Stimulated activated naive CD8-positive, alpha-beta T cell treated with anti-CD3 and anti-CD28 coated beads, Interleukin-15, Interleukin-2, amounts not matched to agents 100 U/mL and 50 U/mL, for 24 hours (primary cell): Measurements from ENCODE around the gene PSMB9.
"Not testable (repeated sequence)": the region's sequence is repeated elsewhere in the genome, so short reads cannot be mapped to it uniquely, and the experiment has no call there.

Source experiments
- ATAC-seq: fragments of 150-1000 bp; cut with Tn5 transposase; one replicate; pipeline ENCODE4 v1.10.0; 2021
- DNase-seq: peaks from one replicate; pipeline ENCODE4 v3.0.0; 2021

Gene PSMB9

GRCh38 chr6:32862725-32863124 lies 8.7 kb downstream of the PSMB9 start:
- DNase-seq: no peak
- ATAC-seq: no peak

- DNase-seq: no peak
- ATAC-seq: no peak
Observed at GRCh38 chr6:32865724-32866443, 11.9 kb downstream of the PSMB9 start.

- DNase-seq: no peak
- ATAC-seq: no peak
Observed at GRCh38 chr6:32867022-32867477, 13.1 kb downstream of the PSMB9 start.

- peak; percentile 43 for ATAC-seq
Observed at GRCh38 chr6:32867554-32868256, 13.7 kb downstream of the PSMB9 start.

DNA sequence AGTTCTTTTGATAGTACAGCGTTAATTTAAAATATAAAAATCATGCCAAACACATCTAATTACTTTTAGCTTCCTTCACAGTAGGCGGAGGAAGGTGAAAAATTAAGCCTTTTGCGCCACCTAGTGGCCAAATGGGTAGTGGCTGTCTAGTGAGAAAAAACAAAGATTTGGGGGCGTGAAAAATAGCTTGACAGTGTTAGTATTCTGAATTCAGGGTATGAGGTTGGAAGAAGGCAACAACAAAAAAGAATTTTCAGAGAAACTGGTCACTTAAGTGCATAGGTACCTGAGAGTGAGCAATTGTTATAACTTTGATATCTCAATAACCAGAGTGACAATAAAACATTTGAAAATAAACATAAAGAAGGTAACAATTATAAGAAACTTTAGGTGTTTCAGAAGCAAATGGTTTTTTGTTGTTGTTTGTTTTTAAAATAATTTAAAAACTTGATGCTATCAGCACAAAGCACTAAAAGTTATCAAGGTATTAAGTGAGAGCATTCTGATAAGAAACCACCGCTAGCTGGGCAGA lies 14.3 kb downstream of the PSMB9 start:
- ATAC-seq: peak; percentile 74
- peak; percentile 88 for DNase-seq

More at GRCh38 chr6:32867554-32868256, 13.7 kb downstream of the PSMB9 start:
- DNase-seq: no peak

DNA sequence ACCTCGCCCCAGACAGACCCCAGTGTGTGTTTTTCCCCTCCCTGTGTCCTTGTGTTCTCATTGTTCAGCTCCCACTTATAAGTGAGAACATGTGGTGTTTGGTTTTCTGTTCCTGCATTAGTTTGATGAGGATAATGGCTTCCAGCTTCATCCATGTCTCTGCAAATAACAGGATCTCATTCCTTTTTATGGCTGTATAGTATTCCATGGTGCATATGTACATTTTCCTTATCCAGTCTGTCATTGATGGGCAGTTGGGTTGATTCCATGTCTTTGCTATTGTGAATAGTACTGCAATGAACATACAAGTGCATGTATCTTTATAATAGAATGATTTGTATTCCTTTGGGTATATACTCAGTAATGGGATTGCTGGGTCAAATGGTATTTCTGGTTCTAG lies 20.0 kb downstream of the PSMB9 start:
- ATAC-seq, DNase-seq: not testable (repeated sequence)

GRCh38 chr6:32876603-32877002 lies 22.6 kb downstream of the PSMB9 start:
- ATAC-seq (no peak), DNase-seq (no peak)

GRCh38 chr6:32879691-32880090 lies 25.7 kb downstream of the PSMB9 start:
- ATAC-seq (no peak), DNase-seq (no peak)

DNA sequence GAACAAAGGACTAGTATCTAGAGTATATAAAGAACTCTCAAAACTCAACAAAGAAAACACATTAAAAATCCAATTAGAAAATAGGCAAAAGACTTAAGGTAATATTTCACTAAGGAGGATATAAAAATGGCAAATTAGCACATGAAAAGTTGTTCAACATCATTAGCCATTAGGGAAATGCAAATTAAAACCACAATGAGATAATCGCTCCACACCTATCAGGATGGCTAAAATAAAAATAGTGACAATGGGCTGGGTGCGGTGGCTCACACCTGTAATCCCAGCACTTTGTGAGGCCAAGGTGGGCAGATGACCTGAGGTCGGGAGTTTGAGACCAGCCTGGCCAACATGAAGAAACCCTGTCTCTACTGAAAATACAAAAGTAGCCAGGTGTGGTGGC lies 27.0 kb downstream of the PSMB9 start:
- ATAC-seq: not testable (repeated sequence)

DNA sequence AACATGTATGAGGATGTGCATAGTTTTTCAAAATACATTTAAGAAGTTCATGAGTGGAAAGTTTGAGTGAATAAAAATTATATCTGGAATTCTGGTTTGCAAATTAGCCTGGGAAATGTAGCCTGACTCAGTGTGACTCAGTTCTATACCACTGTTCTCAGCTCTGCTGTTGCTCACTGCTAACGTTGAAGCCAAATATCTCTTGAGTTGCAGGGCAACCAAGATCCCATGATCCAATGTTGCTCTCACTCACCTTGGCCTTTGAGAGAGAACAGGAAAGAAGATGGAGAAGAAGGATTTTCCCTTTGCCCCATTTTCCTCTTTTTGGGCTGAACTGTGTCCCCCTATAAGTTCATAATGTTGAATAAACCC lies 28.9 kb downstream of the PSMB9 start:
- DNase-seq: no peak
- ATAC-seq: peak; percentile 78

More for the DNA sequence above, 27.0 kb downstream of the PSMB9 start:
- DNase-seq: not testable (repeated sequence)

DNA sequence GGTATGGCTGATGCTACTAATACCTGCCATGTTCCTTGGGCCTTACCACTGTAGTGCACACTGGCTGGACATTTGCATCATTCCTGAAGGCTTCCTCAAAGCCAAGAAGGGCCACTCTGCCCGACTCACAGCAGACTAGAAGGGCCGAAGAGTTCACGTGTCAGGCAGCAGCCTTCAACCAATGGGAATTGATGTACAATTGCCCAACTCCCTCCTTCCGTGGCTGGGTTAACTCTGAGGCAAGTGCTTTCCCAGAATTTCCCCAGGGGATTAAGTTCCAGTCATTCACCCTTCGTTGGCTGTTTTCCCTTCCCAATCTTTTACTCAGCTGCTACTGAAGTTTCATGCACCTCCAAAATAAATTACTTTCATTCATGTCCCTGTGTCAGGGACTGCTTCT lies 29.8 kb downstream of the PSMB9 start:
- ATAC-seq (no peak), DNase-seq (no peak)

DNA sequence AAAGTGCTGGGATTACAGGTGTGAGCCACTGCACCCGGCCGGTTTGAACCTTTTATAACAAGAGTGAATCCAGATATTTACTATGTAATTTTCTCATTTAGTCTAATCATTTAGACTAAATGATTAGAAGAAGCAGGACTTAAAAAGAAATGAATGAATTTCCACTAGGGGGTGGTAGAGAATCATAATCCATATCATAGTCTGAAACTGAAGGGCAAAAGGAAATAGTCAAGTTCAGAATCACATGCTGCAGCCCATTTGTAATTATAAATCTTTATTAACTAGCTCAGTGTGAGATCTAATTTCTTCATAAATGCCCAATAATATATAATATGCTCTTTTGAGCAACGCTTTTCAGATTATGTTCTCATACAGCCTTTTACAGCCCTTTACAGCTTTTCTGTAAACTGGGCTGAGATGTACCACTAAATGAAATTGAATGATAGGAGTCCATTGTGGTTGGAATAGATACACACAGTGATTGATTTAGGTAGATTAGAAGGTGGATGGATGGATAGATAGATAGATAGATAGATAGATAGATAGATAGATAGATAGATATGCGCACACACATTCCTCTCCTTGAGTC lies 31.8 kb downstream of the PSMB9 start:
- DNase-seq (no peak), ATAC-seq (peak; percentile 56)

DNA sequence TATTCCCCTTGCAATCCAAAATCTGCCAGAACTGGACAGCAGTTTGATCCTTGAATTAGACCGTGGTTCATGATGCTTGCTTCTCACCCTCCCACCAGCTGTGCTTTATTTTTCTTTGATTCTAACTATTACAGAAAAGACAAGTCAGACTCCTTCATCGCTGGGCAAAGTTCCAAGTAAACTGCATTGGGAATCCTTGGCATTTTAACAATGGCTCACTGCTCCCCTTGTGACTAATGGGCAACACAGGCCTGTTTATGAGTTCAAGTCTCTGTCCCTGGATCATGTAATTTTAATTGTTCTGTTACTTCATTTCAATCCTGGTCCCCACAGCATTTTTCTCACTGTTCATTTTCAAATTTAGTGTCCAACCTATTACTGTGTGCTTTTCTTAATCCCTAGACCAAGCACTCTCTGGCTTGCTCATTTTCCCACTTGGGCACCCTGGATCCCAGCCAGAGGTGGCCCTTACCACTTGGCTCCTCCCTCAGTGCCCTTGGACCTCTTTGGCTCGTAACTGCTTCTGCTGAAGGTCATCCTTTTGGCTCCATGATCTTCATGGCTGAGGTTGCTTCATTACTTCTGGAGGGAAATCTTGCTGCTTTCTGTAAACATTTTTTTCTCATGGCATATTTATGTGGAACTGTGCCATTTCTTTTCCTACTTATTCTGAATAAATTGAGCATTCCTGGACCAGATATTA lies 32.8 kb downstream of the PSMB9 start:
- ATAC-seq (no peak), DNase-seq (no peak)

- no peak for DNase-seq
- ATAC-seq: no peak
Observed at GRCh38 chr6:32887616-32888015, 33.6 kb downstream of the PSMB9 start.

DNA sequence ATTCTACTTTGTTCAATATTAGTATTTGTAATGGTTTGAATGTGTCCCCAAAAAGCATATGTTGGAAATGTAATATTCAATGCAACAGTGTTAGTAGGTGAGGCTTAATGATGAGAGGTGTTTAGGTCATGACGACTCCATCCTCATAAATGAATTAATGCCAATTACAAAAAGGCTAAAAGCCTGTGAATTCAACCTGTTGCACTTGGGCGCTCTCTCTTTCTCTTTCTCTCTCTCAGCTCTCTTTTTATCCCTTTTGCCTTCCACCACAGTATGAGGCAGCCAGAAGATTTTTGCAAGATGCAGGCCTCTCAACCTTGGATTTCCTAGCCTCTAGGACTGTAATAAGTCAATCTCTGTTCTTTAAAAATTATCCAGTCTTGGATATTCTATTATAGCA lies 34.6 kb downstream of the PSMB9 start:
- DNase-seq (no peak), ATAC-seq (no peak)

GRCh38 chr6:32889533-32889932 lies 35.5 kb downstream of the PSMB9 start:
- ATAC-seq (no peak), DNase-seq (no peak)

DNA sequence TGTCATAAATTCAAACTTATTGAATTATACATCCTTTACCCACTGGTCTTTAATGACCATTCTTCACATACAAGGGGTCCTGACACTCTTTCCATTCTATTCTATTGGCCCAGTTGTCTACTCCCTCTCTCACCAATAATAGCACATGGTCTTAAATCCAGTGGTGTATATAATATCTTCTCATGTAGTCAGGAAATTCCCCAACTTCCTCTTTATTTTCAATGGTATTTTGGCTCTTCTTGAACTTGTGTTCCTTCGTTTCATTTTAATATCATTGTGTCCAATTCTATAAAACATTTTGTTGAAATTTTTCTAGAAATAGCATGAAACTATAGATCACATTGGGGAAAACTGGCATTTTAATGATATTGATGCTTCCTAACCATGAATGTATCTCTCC lies 36.8 kb downstream of the PSMB9 start:
- ATAC-seq (no peak), DNase-seq (no peak)

DNA sequence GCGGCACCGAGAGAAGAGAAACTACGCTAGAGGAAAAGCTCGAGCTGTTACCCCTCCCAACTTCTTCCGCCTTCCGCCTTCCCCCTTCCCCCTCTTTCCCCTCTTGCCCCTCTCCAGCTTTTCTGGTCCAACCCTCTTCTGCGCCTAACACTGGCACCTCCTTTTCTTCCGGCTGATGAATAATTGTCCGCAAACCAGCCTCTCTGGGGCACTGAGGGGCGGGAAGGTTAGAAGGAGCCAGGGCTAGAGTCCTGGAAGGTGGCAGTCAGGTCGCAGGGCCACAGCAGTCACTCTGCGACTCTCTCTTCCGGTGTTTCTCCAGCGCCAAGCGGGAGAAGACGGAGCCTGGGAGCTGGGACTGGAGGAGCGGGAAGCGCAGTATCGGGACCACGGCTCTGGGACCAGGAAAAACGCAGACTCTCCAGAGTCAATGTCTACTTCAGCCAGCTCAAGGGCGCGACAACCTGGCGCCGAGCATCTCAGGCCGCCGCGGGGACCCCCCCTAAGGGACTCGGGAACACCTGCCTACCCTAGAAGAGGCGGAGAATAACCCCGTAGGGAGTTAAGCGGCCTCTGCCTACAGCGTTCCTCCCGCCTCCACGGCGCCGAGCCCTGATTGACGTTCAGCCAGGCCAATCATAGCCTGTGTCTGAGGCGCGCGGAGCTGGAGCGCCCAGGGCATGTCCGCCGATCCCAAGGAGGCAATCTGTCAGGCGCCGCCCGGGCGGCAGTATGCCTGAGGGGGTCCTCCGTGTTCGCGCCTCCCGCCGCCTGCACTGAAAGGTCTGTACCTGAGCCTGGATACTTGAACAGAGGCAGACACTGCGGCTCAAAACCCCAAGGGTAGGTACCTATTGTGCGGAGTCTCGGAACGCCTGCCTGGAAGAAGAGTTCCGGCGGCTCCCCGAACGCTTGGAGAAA lies 40.4 kb downstream of the PSMB9 start:
- ATAC-seq: peak; percentile 99

GRCh38 chr6:32895006-32895345 lies 41.0 kb downstream of the PSMB9 start:
- ATAC-seq: no peak

More for the DNA sequence above, 40.4 kb downstream of the PSMB9 start:
- peak; percentile 97 for DNase-seq

GRCh38 chr6:32903952-32904351 lies 50.0 kb downstream of the PSMB9 start:
- ATAC-seq (no peak), DNase-seq (no peak)

More at GRCh38 chr6:32895006-32895345, 41.0 kb downstream of the PSMB9 start:
- no peak for DNase-seq

- no peak for ATAC-seq
- no peak for DNase-seq
Observed at GRCh38 chr6:32905078-32905477, 51.1 kb downstream of the PSMB9 start.
